Measurements from ENCODE around the gene ARID5A.

ARID5A gene

GRCh38 chr2:96506016-96506906 lies 30.3 kb upstream of the ARID5A start:
- DNase-seq (ENCODE audit: low read depth in 3 of 3, low spot score in 1 of 3): no peak

GRCh38 chr2:96506907-96507240 lies 29.7 kb upstream of the ARID5A start:
- DNase-seq (ENCODE audit: low read depth in 3 of 3, low spot score in 1 of 3): no peak

GRCh38 chr2:96507957-96508520 lies 28.5 kb upstream of the ARID5A start:
- DNase-seq (ENCODE audit: low read depth in 3 of 3, low spot score in 1 of 3): peak; percentile 70 to 92 (median 79)

DNA sequence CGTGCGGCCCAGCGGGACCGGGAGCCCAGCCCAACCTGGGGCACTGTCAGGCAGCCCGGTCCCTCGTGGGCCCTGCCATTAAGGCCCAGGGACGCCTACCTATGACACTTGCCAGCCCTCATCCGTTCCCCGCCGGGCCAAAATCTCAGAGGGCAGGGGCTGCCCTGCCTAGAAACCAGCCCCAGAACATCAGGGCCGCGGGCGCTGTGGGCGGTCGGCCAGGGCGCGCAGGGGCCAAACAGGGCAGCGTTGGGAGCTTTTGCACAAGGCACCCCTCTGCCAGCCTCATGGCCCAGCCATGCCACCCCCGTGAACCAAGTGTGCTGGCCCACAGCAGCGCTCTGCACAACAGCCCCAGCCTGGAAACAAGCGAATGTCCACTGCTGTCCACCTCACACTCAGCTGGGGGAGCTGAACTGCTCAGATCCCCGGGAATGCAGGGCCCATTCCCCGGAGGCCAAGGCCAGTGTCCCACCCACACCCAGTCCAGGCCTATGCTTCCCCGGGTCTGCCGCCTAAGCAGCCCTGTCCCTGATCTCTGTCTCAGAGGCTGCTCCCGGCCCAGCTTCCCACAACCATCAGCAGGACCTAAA lies 27.9 kb upstream of the ARID5A start:
- no peak for DNase-seq (ENCODE audit: low read depth in 3 of 3, low spot score in 1 of 3)

- peak in 1 of 3 donors; percentile 47 for DNase-seq (ENCODE audit: low read depth in 3 of 3, low spot score in 1 of 3)
Observed at GRCh38 chr2:96509114-96509846, 27.3 kb upstream of the ARID5A start.

GRCh38 chr2:96509847-96510230 lies 26.7 kb upstream of the ARID5A start:
- DNase-seq (ENCODE audit: low read depth in 3 of 3, low spot score in 1 of 3): no peak

DNA sequence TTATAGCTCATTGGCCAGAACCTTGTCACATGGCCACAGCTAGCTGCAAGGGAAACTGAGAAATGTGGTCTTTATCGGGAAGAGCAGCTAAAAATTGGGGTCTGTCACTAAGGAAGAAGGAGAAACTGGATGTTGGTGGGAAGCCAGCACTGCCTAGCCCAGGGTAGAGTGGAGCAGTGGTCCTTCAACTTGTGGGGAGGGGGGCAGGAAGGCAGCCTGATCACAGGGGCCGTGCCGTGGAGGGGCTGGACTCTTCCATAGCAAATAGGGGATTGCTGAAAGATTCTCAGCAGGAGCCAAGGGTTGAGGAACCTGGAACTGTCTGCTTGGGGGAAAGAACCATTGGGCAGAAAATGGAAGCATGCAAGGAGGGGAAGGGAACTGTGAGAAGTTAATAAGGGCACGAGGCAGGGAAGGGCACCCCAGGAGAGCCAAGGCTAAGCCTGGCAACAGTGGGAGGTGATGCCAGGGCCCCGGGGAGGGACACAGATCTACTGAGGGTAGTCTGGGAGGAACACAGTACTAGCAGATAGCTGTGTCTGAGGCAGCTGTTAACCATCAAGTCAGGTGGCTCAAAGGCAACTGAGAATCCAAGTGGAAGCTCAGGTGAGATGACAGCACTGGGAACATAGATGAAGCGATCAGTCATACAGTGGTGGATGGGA lies 25.5 kb upstream of the ARID5A start:
- DNase-seq (ENCODE audit: low read depth in 3 of 3, low spot score in 1 of 3): no peak

DNA sequence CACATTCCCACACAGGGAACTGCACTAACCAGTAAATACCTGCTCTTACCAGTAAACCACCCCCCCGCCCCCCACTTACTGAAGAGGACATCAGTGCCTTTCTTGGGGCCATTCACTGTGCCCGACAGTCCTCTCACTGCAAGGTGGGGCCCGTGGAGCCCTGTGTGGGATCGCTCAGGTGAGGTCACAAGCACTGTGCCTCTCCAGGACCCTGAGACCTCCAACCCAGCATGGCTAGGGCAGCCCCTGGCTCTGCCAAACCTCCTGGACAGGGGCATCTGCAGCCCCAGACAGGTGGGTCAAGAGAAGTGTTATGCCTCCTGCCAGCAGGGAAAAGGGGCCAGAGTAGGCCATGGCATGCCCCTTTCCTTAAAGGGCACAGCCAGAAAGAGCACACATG lies 24.7 kb upstream of the ARID5A start:
- no peak for DNase-seq (ENCODE audit: low read depth in 3 of 3, low spot score in 1 of 3)

GRCh38 chr2:96512341-96512740 lies 24.2 kb upstream of the ARID5A start:
- DNase-seq (ENCODE audit: low read depth in 3 of 3, low spot score in 1 of 3): no peak

- no peak for DNase-seq (ENCODE audit: low read depth in 3 of 3, low spot score in 1 of 3)
Observed at GRCh38 chr2:96514521-96514920, 22.0 kb upstream of the ARID5A start.

DNA sequence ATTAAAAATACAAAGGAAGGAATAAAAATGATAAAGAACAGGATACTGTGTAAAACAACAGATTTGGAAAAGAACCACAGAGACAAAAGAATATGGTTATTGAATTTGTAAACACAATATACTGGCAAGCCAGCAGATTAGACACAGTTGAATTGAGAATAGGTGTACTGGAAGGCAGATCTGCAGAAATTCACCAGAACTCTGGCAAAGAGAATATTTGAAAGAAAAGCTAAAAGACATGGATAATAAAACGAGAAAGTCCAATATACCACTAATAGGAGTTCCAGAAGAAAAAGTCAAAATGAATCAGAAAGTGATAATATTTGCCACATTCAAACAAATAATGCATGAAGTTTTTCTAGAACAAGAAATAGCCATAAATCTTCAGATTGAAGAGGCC lies 19.5 kb upstream of the ARID5A start:
- DNase-seq (ENCODE audit: low read depth in 3 of 3, low spot score in 1 of 3): no peak

DNA sequence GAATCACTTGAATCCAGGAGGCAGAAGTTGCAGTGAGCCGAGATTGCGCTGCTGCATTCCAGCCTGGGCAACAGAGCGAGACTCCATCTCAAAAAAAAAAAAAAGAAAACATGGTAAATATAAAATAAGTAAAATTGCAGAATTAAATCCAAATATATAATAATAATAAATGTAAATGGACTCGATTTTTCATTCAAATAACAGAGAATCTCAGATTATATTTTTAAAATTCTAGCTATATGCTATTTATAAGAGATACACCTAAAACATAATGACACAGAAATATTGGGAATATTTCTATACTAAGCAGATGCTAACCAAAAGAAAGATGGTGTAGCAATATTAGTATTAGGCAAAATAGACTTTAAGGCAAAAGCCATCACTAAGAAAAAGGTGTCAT lies 16.3 kb upstream of the ARID5A start:
- DNase-seq (ENCODE audit: low read depth in 3 of 3, low spot score in 1 of 3): no peak

- no peak for DNase-seq (ENCODE audit: low read depth in 3 of 3, low spot score in 1 of 3)
Observed at GRCh38 chr2:96520697-96521096, 15.9 kb upstream of the ARID5A start.

DNA sequence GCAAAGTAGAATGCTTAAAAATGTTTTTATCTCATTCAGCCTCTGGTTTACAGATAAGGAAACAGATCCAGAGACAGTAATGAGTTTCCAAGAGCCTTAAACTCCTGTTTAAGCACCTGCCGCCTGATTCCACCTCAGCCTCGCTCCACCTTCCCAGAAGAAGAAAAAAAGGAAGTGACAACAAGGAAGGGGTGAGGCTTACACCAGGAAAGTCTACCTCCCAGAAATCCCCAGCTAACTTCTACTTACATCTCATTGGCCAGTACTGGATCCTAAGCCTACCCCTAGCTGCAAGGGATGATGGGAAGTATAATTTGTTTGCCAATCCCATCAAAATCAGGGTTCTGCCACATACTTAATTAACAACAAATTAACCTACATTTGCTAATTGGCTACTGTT lies 15.3 kb upstream of the ARID5A start:
- no peak for DNase-seq (ENCODE audit: low read depth in 3 of 3, low spot score in 1 of 3)

GRCh38 chr2:96522304-96523203 lies 14.0 kb upstream of the ARID5A start:
- DNase-seq (ENCODE audit: low read depth in 3 of 3, low spot score in 1 of 3): no peak

- no peak for DNase-seq (ENCODE audit: low read depth in 3 of 3, low spot score in 1 of 3)
Observed at GRCh38 chr2:96523659-96524481, 12.7 kb upstream of the ARID5A start.

DNA sequence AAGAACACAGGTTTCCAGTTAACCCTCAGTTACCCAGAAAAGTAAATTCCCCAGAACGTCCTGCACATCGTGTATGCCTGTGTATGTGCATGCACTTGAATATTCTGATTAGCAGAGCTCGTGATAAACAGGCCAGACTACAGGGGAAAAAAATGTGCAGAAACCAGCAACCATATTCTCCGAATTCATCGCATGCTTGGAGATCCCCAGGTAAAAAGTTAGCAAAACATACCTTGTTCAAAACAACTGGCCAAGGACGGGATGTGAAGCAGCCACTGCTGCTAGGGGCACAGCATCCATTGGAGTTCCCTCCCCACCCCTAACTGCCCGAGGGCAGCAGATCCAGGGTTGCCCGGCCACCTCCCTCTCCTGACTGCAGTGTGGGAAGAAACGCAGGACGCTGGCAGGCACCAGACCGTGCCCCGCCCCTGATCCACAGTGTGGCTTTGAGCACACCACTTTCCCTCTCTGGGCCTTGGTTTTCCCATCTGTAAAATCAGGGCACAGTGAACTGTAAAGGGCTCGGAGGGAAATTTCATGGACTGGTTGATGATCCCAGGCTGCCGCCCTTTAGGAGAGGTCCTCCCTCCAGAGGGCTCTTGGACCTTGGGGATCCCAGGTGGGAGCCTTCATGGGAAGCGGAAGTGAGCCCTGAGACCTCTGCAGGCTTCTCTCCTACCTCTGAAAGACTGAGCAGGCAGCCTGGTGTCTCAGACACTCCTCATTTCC lies 11.9 kb upstream of the ARID5A start:
- DNase-seq (ENCODE audit: low read depth in 3 of 3, low spot score in 1 of 3): no peak

DNA sequence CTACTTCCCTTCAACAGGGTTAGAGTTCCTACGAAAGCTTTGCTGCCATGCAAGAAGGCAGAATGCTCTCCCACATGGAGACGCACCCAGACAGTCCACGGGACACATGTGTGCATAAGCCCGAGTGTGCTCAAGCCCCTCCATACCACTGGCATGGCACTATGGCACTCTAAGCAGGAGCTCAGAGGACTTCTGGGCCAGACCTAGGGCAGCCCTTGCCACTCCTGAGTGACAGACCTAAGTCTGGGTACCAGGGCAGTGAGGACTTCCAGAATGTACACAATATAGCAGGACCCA lies 11.4 kb upstream of the ARID5A start:
- no peak for DNase-seq (ENCODE audit: low read depth in 3 of 3, low spot score in 1 of 3)

GRCh38 chr2:96526101-96526591 lies 10.4 kb upstream of the ARID5A start:
- DNase-seq (ENCODE audit: low read depth in 3 of 3, low spot score in 1 of 3): no peak
